HG03439 (cell line): ENCODE measurements around the gene SUV39H2.
"Not testable (repeated sequence)": the region's sequence is repeated elsewhere in the genome, so short reads cannot be mapped to it uniquely, and the experiment has no call there.

ENCODE experiments used
- ATAC-seq: cut with Tn5 transposase; IDR thresholded peaks from one replicate; pipeline ENCODE4 v1.9.1; 2021; ENCODE audit warnings: mild to moderate bottlenecking, moderate library complexity; ENCODE audit not compliant: unreplicated experiment

Gene SUV39H2

GRCh38 chr10:14926722-14927416, 48.2 kb downstream of the SUV39H2 start:
- peak; percentile 96 for ATAC-seq

- no peak for ATAC-seq
Observed at GRCh38 chr10:14930610-14931009, 51.9 kb downstream of the SUV39H2 start.

GRCh38 chr10:14936584-14936983, 57.9 kb downstream of the SUV39H2 start:
- ATAC-seq, result no peak

- not testable (repeated sequence) for ATAC-seq
Observed at GRCh38 chr10:14938971-14939370, 60.3 kb downstream of the SUV39H2 start.

- ATAC-seq, result peak; percentile 70
Observed at GRCh38 chr10:14942147-14942949, 63.7 kb downstream of the SUV39H2 start.

GRCh38 chr10:14942950-14943338, 64.3 kb downstream of the SUV39H2 start:
- ATAC-seq, result not testable (repeated sequence)

- no peak for ATAC-seq
Observed at GRCh38 chr10:14945108-14945507, 66.4 kb downstream of the SUV39H2 start.

- no peak for ATAC-seq
Observed at GRCh38 chr10:14947268-14947667, 68.6 kb downstream of the SUV39H2 start.

- ATAC-seq, result no peak
Observed at GRCh38 chr10:14949291-14949690, 70.6 kb downstream of the SUV39H2 start.

- ATAC-seq, result no peak
Observed at GRCh38 chr10:14952851-14953423, 74.3 kb downstream of the SUV39H2 start.

GRCh38 chr10:14953424-14954000, 74.8 kb downstream of the SUV39H2 start:
- peak; percentile 43 for ATAC-seq
